IMR-90 (cell line): ENCODE data around the gene TYR. TPM values are rescaled to one million over a fixed set of nuclear protein-coding genes. Genes with fewer than 3 reads are reported as not detected.

Experiments used
- ATAC-seq: fragments of 200-7000 bp; cut with Tn5 transposase; 2 replicates; pipeline ENCODE4 v1.9.1; 2020; ENCODE audit warnings: low read depth, mild to moderate bottlenecking, moderate library complexity
- BruUV-seq: library from RNA; stranded (reverse); fragments of 400-500 nt; replicated peaks from 2 replicates; lab custom pipeline; 2021; lab: Mats Ljungman, UMichigan
- CTCF ChIA-PET: fragments of 300-600 bp; formaldehyde crosslinking; extraction: SDS; loops from one replicate; lab custom pipeline; 2021; ENCODE audit warnings: antibody characterized with exemption; lab: Yijun Ruan, JAX
- POLR2A ChIA-PET: fragments of 300-600 bp; sonication (Branson Sonifier 250); formaldehyde crosslinking; loops from one replicate; lab custom pipeline; 2022; ENCODE audit warnings: antibody characterized with exemption; ENCODE audit not compliant: unreplicated experiment; lab: Charles Lee
- DNase-seq: peaks from one replicate; pipeline ENCODE4 v3.0.0; 2013
- H2AFZ ChIP-seq: replicated peaks from 2 replicates; pipeline ENCODE3; 2013; ENCODE audit warnings: low read length, mild to moderate bottlenecking; ENCODE audit not compliant: poor library complexity
- H2AK5ac ChIP-seq: 2 replicates; pipeline ENCODE4 v1.6.1; 2013; ENCODE audit warnings: low read depth, low read length, inconsistent platforms
- H2AK9ac ChIP-seq: replicated peaks from 2 replicates; pipeline ENCODE3; 2013; ENCODE audit warnings: mild to moderate bottlenecking, low read depth, low read length, moderate library complexity; ENCODE audit not compliant: poor library complexity
- H2BK120ac ChIP-seq: 2 replicates; pipeline ENCODE4 v1.6.1; 2013; ENCODE audit warnings: low read depth, low read length, inconsistent platforms
- H2BK15ac ChIP-seq: 3 replicates; pipeline ENCODE4 v1.6.1; 2013; ENCODE audit warnings: low read depth, low read length, inconsistent platforms
- H2BK20ac ChIP-seq: 2 replicates; pipeline ENCODE4 v1.6.1; 2013; ENCODE audit warnings: low read depth, mild to moderate bottlenecking, inconsistent platforms, low read length, moderate library complexity
- H2BK5ac ChIP-seq: 2 replicates; pipeline ENCODE4 v1.6.1; 2013; ENCODE audit warnings: mild to moderate bottlenecking, low read depth, low read length, inconsistent platforms; ENCODE audit not compliant: poor library complexity, severe bottlenecking
- H3K14ac ChIP-seq: replicated peaks from 2 replicates; pipeline ENCODE4 v1.6.1; 2013; ENCODE audit warnings: low read depth, low read length, inconsistent platforms
- H3K18ac ChIP-seq: 2 replicates; pipeline ENCODE4 v1.6.1; 2013; ENCODE audit warnings: low read depth, low read length, control low read depth
- H3K23ac ChIP-seq: 2 replicates; pipeline ENCODE4 v1.6.1; 2013; ENCODE audit warnings: low read depth, low read length, inconsistent platforms
- H3K27ac ChIP-seq: 2 replicates; pipeline ENCODE4 v1.5.1; 2013; ENCODE audit warnings: mild to moderate bottlenecking, control low read depth, low read length; ENCODE audit not compliant: insufficient read depth
- H3K27me3 ChIP-seq: 2 replicates; pipeline ENCODE4 v1.6.1; 2013; ENCODE audit warnings: low read length; ENCODE audit not compliant: control insufficient read depth, insufficient read depth
- H3K36me3 ChIP-seq: 2 replicates; pipeline ENCODE4 v1.6.1; 2013; ENCODE audit warnings: low read length, mixed read lengths; ENCODE audit not compliant: control insufficient read depth, insufficient read depth
- H3K4ac ChIP-seq: 2 replicates; pipeline ENCODE4 v1.6.1; 2013; ENCODE audit warnings: low read depth, low read length, inconsistent platforms
- H3K4me1 ChIP-seq: 2 replicates; pipeline ENCODE4 v1.6.1; 2013; ENCODE audit warnings: low read length, mixed read lengths; ENCODE audit not compliant: control insufficient read depth, insufficient read depth
- H3K4me2 ChIP-seq: 2 replicates; pipeline ENCODE4 v1.6.1; 2013; ENCODE audit warnings: low read depth, mild to moderate bottlenecking, control low read depth, low read length, moderate library complexity
- H3K4me3 ChIP-seq: 2 replicates; pipeline ENCODE4 v1.5.1; 2013; ENCODE audit warnings: low read depth, mild to moderate bottlenecking, control low read depth, low read length, moderate library complexity; ENCODE audit not compliant: insufficient read depth
- H3K56ac ChIP-seq: 2 replicates; pipeline ENCODE4 v1.6.1; 2013; ENCODE audit warnings: low read length, inconsistent platforms; ENCODE audit not compliant: insufficient read depth; ENCODE audit errors: extremely low read depth
- H3K79me1 ChIP-seq, 2 experiments: 2 replicates each; pipeline ENCODE4 v1.6.1; 2013; ENCODE audit warnings: low read length in 2 of 2, inconsistent platforms in 1 of 2, low read depth in 1 of 2
- H3K9ac ChIP-seq: 2 replicates; pipeline ENCODE4 v1.6.1; 2013; ENCODE audit warnings: low read depth, low read length, control low read depth
- H3K9me1 ChIP-seq: 2 replicates; pipeline ENCODE4 v1.6.1; 2013; ENCODE audit warnings: low read length, inconsistent platforms; ENCODE audit not compliant: insufficient read depth
- H3K9me3 ChIP-seq: 2 replicates; pipeline ENCODE4 v1.6.1; 2013; ENCODE audit warnings: low read length; ENCODE audit not compliant: control insufficient read depth, insufficient read depth
- H4K20me1 ChIP-seq: 2 replicates; pipeline ENCODE4 v1.6.1; 2013; ENCODE audit warnings: low read length, inconsistent platforms; ENCODE audit not compliant: insufficient read depth
- H4K5ac ChIP-seq: 2 replicates; pipeline ENCODE4 v1.6.1; 2013; ENCODE audit warnings: mild to moderate bottlenecking, low read depth, low read length, control low read depth
- H4K8ac ChIP-seq, 2 experiments: 2 replicates each; pipeline ENCODE4 v1.6.1; 2013; ENCODE audit warnings: low read depth in 2 of 2, low read length in 2 of 2, control low read depth in 1 of 2, inconsistent platforms in 1 of 2
- H4K91ac ChIP-seq: 2 replicates; pipeline ENCODE4 v1.6.1; 2013; ENCODE audit warnings: low read depth, low read length, inconsistent platforms; ENCODE audit not compliant: insufficient read depth
- BHLHE40 ChIP-seq: fragments of 150-350 bp; IDR thresholded peaks from 2 replicates; pipeline ENCODE4 v1.6.1; 2016; ENCODE audit warnings: mild to moderate bottlenecking, low read depth, low read length
- CEBPB ChIP-seq: IDR thresholded peaks from 2 replicates; pipeline ENCODE4 v1.6.1; 2012; ENCODE audit warnings: low read depth, low read length, improper control_type of control experiment
- CTCF ChIP-seq: conservative IDR thresholded peaks from 2 replicates; pipeline ENCODE4 v1.5.1; 2012; ENCODE audit warnings: mild to moderate bottlenecking, low read depth, low read length, improper control_type of control experiment
- ELK1 ChIP-seq: fragments of 150-350 bp; IDR thresholded peaks from 2 replicates; pipeline ENCODE4 v1.6.1; 2016; ENCODE audit warnings: low read depth, mild to moderate bottlenecking, low read length, moderate library complexity, borderline replicate concordance
- MAFK ChIP-seq: IDR thresholded peaks from 2 replicates; pipeline ENCODE4 v1.6.1; 2012; ENCODE audit warnings: low read depth, low read length, improper control_type of control experiment
- MAZ ChIP-seq: IDR thresholded peaks from 2 replicates; pipeline ENCODE4 v1.6.1; 2012; ENCODE audit warnings: low read depth, mild to moderate bottlenecking, low read length, improper control_type of control experiment, moderate library complexity, borderline replicate concordance
- POLR2A ChIP-seq: IDR thresholded peaks from 2 replicates; pipeline ENCODE4 v1.6.1; 2012; ENCODE audit warnings: mild to moderate bottlenecking, low read depth, low read length
- RAD21 ChIP-seq: IDR thresholded peaks from 2 replicates; pipeline ENCODE4 v1.6.1; 2012; ENCODE audit warnings: low read length, improper control_type of control experiment
- RCOR1 ChIP-seq: IDR thresholded peaks from 2 replicates; pipeline ENCODE4 v1.6.1; 2012; ENCODE audit warnings: mild to moderate bottlenecking, low read length, improper control_type of control experiment; ENCODE audit not compliant: insufficient replicate concordance
- RFX5 ChIP-seq: IDR thresholded peaks from 2 replicates; pipeline ENCODE4 v1.8.0; 2012; ENCODE audit warnings: low read depth, mild to moderate bottlenecking, low read length, moderate library complexity
- whole genome bisulfite sequencing, 2 experiments: methylation state at CpG; one replicate each; pipeline versions ENCODE4 v1.1.5 to v1.1.7; 2013; ENCODE audit warnings: missing lambda C conversion rate in 2 of 2; ENCODE audit not compliant: insufficient read length in 1 of 2; ENCODE audit errors: extremely low coverage in 2 of 2; 5-methylcytosine and 5-hydroxymethylcytosine counted together
- dilution Hi-C: fragments of 300-500 bp; cut with HindIII; formaldehyde crosslinking; loops from one replicate; pipeline ENCODE4 v1.14.3; 2018; ENCODE audit warnings: low sequenced_read_pairs; ENCODE audit not compliant: unreplicated experiment
- in situ Hi-C: fragments of 300-500 bp; cut with MboI; formaldehyde crosslinking; loops from 3 replicates; pipeline ENCODE4 v1.14.3; 2019; ENCODE audit warnings: low sequenced_read_pairs, inconsistent platforms, mixed read lengths
- intact Hi-C: fragments of 100-400 bp; cut with micrococcal nuclease; formaldehyde crosslinking; loops from 2 replicates; pipeline ENCODE4 v1.10.0; 2022
- polyA plus RNA-seq, 3 experiments: library from polyadenylated mRNA; depleted of rRNA; stranded (reverse); fragments of >200 nt; gene quantifications; 2 replicates each; pipeline ENCODE4 v1.2.3, GENCODE V29; 2012; ENCODE audit warnings: low replicate concordance in 1 of 3
- total RNA-seq: library from RNA; depleted of rRNA; stranded (reverse); fragments of >200 nt; gene quantifications from 2 replicates; pipeline ENCODE4 v1.2.3, GENCODE V29; 2012
- TF ChIP-seq, protein P1 (sequence below): fragments of 150-350 bp; IDR thresholded peaks from 2 replicates; pipeline ENCODE4 v1.6.1; 2017; ENCODE audit warnings: mild to moderate bottlenecking, antibody characterized with exemption, low read length, low read depth

Gene TYR
- total and polyA plus RNA-seq, 2 of the 4 experiments (the other 2 are of a cell fraction): not detected

DNA sequence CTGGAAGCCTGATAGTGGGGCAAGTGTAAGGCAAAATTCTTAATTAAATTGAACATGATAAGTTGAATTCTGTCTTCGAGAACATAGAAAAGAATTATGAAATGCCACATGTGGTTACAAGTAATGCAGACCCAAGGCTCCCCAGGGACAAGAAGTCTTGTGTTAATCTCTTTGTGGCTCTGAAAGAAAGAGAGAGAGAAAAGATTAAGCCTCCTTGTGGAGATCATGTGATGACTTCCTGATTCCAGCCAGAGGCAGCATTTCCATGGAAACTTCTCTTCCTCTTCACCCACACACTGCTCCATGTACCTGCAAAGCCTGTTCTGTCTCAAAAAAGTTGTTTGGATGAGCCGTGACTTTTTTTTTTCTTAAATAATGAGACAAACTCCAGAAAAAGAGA lies 1.9 kb upstream of the TYR start:
- H3K9me1 ChIP-seq: no peaks in the 10 kb centered on the region
- H3K18ac ChIP-seq: no peak overlapping the region
- H3K56ac ChIP-seq: no peak overlapping the region
- no peaks in the 10 kb centered on the region for H3K4me1 ChIP-seq
- no peaks in the 10 kb centered on the region for H4K20me1 ChIP-seq
- no TSS peak for BruUV-seq
- CTCF ChIA-PET: no interaction called here
- no peak overlapping the region for H3K9ac ChIP-seq
- no peak overlapping the region for H4K91ac ChIP-seq
- H3K36me3 ChIP-seq: no peaks in the 10 kb centered on the region
- no peak overlapping the region for H2BK20ac ChIP-seq
- no peak overlapping the region for H3K27ac ChIP-seq
- no peak overlapping the region for H3K4me2 ChIP-seq
- H4K8ac ChIP-seq: no peak overlapping the region
- in situ Hi-C loops: no loop called here
- POLR2A ChIA-PET: no interaction called here
- H2BK5ac ChIP-seq: no peak overlapping the region
- H3K4me3 ChIP-seq: no peak overlapping the region
- H3K9me3 ChIP-seq: no peaks in the 10 kb centered on the region
- no peak for ATAC-seq
- H2AK5ac ChIP-seq: no peak overlapping the region
- TF ChIP-seq BHLHE40 (no peak), RAD21 (no peak), MAZ (no peak), MAFK (no peak), CEBPB (no peak), ELK1 (no peak), POLR2A (no peak), RCOR1 (no peak), CTCF (no peak), RFX5 (no peak)
- TF ChIP-seq, protein P1, sequence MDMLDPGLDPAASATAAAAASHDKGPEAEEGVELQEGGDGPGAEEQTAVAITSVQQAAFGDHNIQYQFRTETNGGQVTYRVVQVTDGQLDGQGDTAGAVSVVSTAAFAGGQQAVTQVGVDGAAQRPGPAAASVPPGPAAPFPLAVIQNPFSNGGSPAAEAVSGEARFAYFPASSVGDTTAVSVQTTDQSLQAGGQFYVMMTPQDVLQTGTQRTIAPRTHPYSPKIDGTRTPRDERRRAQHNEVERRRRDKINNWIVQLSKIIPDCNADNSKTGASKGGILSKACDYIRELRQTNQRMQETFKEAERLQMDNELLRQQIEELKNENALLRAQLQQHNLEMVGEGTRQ: no peak
- no peak overlapping the region for H2AK9ac ChIP-seq
- H3K4ac ChIP-seq: no peak overlapping the region
- H3K27me3 ChIP-seq: no peaks in the 10 kb centered on the region
- dilution Hi-C loops: no loop called here
- no peak overlapping the region for H3K23ac ChIP-seq
- H3K14ac ChIP-seq: no peak overlapping the region
- H2BK15ac ChIP-seq: no peak overlapping the region
- H2BK120ac ChIP-seq: no peak overlapping the region
- intact Hi-C loops: no loop called here
- no peaks in the 10 kb centered on the region for H3K79me1 ChIP-seq
- DNase-seq: no peak
- H2AFZ ChIP-seq: no peak overlapping the region
- no CpG with 5 or more reads among the region's 2 CpGs for WGBS, 2 experiments
- no peak overlapping the region for H4K5ac ChIP-seq
